Hematopoietic multipotent progenitor cell (in vitro differentiated cells): ENCODE measurements around the gene CLEC18B. TPM values are rescaled to one million over a fixed set of nuclear protein-coding genes. Genes with fewer than 3 reads are reported as not detected.
"Not testable (repeated sequence)": the region's sequence is repeated elsewhere in the genome, so short reads cannot be mapped to it uniquely, and the experiment has no call there.

Experiments used
- DNase-seq, 3 donors: peaks; one replicate each; pipeline ENCODE4 v3.0.0-alpha.2; 2011 to 2015; ENCODE audit warnings: low read depth in 2 of 3, low spot score in 2 of 3
- total RNA-seq: library from RNA; depleted of rRNA; stranded (reverse); fragments of >200 nt; gene quantifications from one replicate; pipeline ENCODE4 v1.2.3, GENCODE V29; 2012

Gene CLEC18B
- total RNA-seq, 1 donor: not detected

GRCh38 chr16:74446866-74447265, 25.6 kb upstream of the CLEC18B start:
- no peak for DNase-seq

- DNase-seq: not testable (repeated sequence)
Measured at GRCh38 chr16:74443624-74444346, 22.5 kb upstream of the CLEC18B start.

GRCh38 chr16:74439685-74440084, 18.4 kb upstream of the CLEC18B start:
- no peak for DNase-seq

GRCh38 chr16:74438492-74438979, 17.3 kb upstream of the CLEC18B start:
- peak in 2 of 3 donors; percentile 9 to 51 for DNase-seq

- no peak for DNase-seq
Measured at GRCh38 chr16:74431516-74431915, 10.2 kb upstream of the CLEC18B start.

- peak in 2 of 3 donors; percentile 23 to 59 for DNase-seq
Measured at GRCh38 chr16:74430036-74430712, 8.9 kb upstream of the CLEC18B start.

- DNase-seq: not testable (repeated sequence)
Measured at GRCh38 chr16:74428493-74428892, 7.2 kb upstream of the CLEC18B start.

- not testable (repeated sequence) for DNase-seq
Measured at GRCh38 chr16:74425751-74426150, 4.5 kb upstream of the CLEC18B start.

- DNase-seq: not testable (repeated sequence)
Measured at GRCh38 chr16:74423721-74424120, 2.4 kb upstream of the CLEC18B start.

GRCh38 chr16:74422086-74422485, 808 bp upstream of the CLEC18B start:
- not testable (repeated sequence) for DNase-seq

- not testable (repeated sequence) for DNase-seq
Measured at GRCh38 chr16:74421482-74421785, 156 bp upstream of the CLEC18B start.

- not testable (repeated sequence) for DNase-seq
Measured at GRCh38 chr16:74419811-74420210, 1.5 kb downstream of the CLEC18B start.

GRCh38 chr16:74417897-74418296, 3.4 kb downstream of the CLEC18B start:
- DNase-seq: not testable (repeated sequence)

GRCh38 chr16:74413920-74414319, 7.4 kb downstream of the CLEC18B start:
- DNase-seq: not testable (repeated sequence)

- not testable (repeated sequence) for DNase-seq
Measured at GRCh38 chr16:74413485-74413884, 7.8 kb downstream of the CLEC18B start.

- not testable (repeated sequence) for DNase-seq
Measured at GRCh38 chr16:74412775-74413390, 8.4 kb downstream of the CLEC18B start.

GRCh38 chr16:74412138-74412774, 9.0 kb downstream of the CLEC18B start:
- not testable (repeated sequence) for DNase-seq

- not testable (repeated sequence) for DNase-seq
Measured at GRCh38 chr16:74410981-74411380, 10.3 kb downstream of the CLEC18B start.

GRCh38 chr16:74410057-74410957, 11.0 kb downstream of the CLEC18B start:
- DNase-seq: not testable (repeated sequence)
